MM.1S (cell line): ENCODE data around the gene VAC14.

Source experiments
- DNase-seq: peaks from one replicate; pipeline ENCODE4 v3.0.0-alpha.2; 2015
- H2AFZ ChIP-seq: fragments of 300-600 bp; sonication (generic); 2 replicates; pipeline ENCODE4 v1.6.0; 2016; ENCODE audit warnings: antibody characterized with exemption, low read length
- H3F3A ChIP-seq: fragments of 300-600 bp; sonication (generic); 2 replicates; pipeline ENCODE4 v1.6.1; 2016; ENCODE audit warnings: mild to moderate bottlenecking, antibody characterized with exemption, low read length, moderate library complexity, mixed read lengths; ENCODE audit not compliant: insufficient read depth
- H3K27ac ChIP-seq: fragments of 300-600 bp; sonication (generic); 2 replicates; pipeline ENCODE4 v1.5.1; 2016; ENCODE audit warnings: mild to moderate bottlenecking, low read length
- H3K27me3 ChIP-seq: fragments of 300-600 bp; sonication (generic); replicated peaks from 2 replicates; pipeline ENCODE4 v1.6.0; 2016; ENCODE audit warnings: low read length; ENCODE audit not compliant: insufficient read depth
- H3K36me3 ChIP-seq: fragments of 300-600 bp; sonication (generic); replicated peaks from 2 replicates; pipeline ENCODE4 v1.6.1; 2016; ENCODE audit warnings: mild to moderate bottlenecking, low read length, mixed read lengths; ENCODE audit not compliant: insufficient read depth
- H3K4me1 ChIP-seq: fragments of 300-600 bp; sonication (generic); 2 replicates; pipeline ENCODE4 v1.6.1; 2016; ENCODE audit warnings: low read length, mixed read lengths
- H3K4me2 ChIP-seq: fragments of 300-600 bp; sonication (generic); 2 replicates; pipeline ENCODE4 v1.6.0; 2016; ENCODE audit warnings: low read depth, low read length
- H3K4me3 ChIP-seq: fragments of 300-600 bp; sonication (generic); 2 replicates; pipeline ENCODE4 v1.5.1; 2016; ENCODE audit warnings: low read length, mixed read lengths
- H3K79me2 ChIP-seq: fragments of 300-600 bp; sonication (generic); 2 replicates; pipeline ENCODE4 v1.6.1; 2016; ENCODE audit warnings: mixed run types, low read length, mixed read lengths
- H3K9ac ChIP-seq: fragments of 300-600 bp; sonication (generic); 2 replicates; pipeline ENCODE4 v1.6.1; 2016; ENCODE audit warnings: low read length, mixed read lengths
- H3K9me2 ChIP-seq: fragments of 300-600 bp; sonication (generic); replicated peaks from 2 replicates; pipeline ENCODE4 v1.6.1; 2016; ENCODE audit warnings: mild to moderate bottlenecking, low read length, mixed read lengths; ENCODE audit not compliant: insufficient read depth
- H3K9me3 ChIP-seq: fragments of 300-600 bp; sonication (generic); replicated peaks from 2 replicates; pipeline ENCODE4 v1.6.1; 2016; ENCODE audit warnings: mild to moderate bottlenecking, low read length, mixed read lengths; ENCODE audit not compliant: insufficient read depth
- H4K20me1 ChIP-seq: fragments of 300-600 bp; sonication (generic); 2 replicates; pipeline ENCODE4 v1.6.1; 2016; ENCODE audit warnings: mild to moderate bottlenecking, low read length, moderate library complexity, mixed read lengths; ENCODE audit not compliant: insufficient read depth
- CTCF ChIP-seq: fragments of 300-600 bp; sonication (generic); IDR thresholded peaks from 2 replicates; pipeline ENCODE4 v1.5.1; 2016; ENCODE audit warnings: antibody characterized with exemption, low read length, mixed read lengths
- EZH2 ChIP-seq: fragments of 300-600 bp; sonication (generic); optimal IDR thresholded peaks from 2 replicates; pipeline ENCODE3; 2017; ENCODE audit warnings: low read depth, mild to moderate bottlenecking, antibody characterized with exemption, low read length, mixed read lengths
- EZH2phosphoT487 ChIP-seq: fragments of 300-600 bp; sonication (generic); IDR thresholded peaks from 2 replicates; pipeline ENCODE4 v1.6.1; 2018; ENCODE audit warnings: antibody characterized with exemption, low read length

VAC14 gene

GRCh38 chr16:70686376-70687101 lies 114.4 kb downstream of the VAC14 start:
- Histone ChIP-seq H3K27me3 (no peaks in the 10 kb centered on the region; the same call in 1 of the 2 replicates), H4K20me1 (no peaks in the 10 kb centered on the region), H3K9ac (no peak overlapping the region), H3K4me3 (no peak overlapping the region), H3K4me1 (no peaks in the 10 kb centered on the region), H3K9me2 (no peaks in the 10 kb centered on the region), H2AFZ (no peak overlapping the region), H3K27ac (no peak overlapping the region), H3K9me3 (no peaks in the 10 kb centered on the region), H3K4me2 (no peak overlapping the region), H3K79me2 (no peaks in the 10 kb centered on the region), H3F3A (peaks cover 3% of the 10 kb centered on the region; the same call in 1 of the 2 replicates), H3K36me3 (no peaks in the 10 kb centered on the region)
- DNase-seq, result no peak
- TF ChIP-seq CTCF (no peak), EZH2 (no peak), EZH2phosphoT487 (no peak)

GRCh38 chr16:70685938-70686375 lies 115.0 kb downstream of the VAC14 start, which contains the start of gene MTSS2:
TSS of gene MTSS2 (minus strand) at chr16:70686053. CDS start at chr16:70685791, 262 bp downstream.
- H3K27ac ChIP-seq, result no peak within 1 kb of the TSS
- H3K79me2 ChIP-seq, result no peaks in the 10 kb centered on the region
- H3K4me2 ChIP-seq, result peak within 1 kb of the TSS; percentile 59; the same call in 1 of the 2 replicates
- TF ChIP-seq EZH2 (no peak), CTCF (no peak), EZH2phosphoT487 (no peak)
- H3K36me3 ChIP-seq, result no peaks in the 10 kb centered on the region
- H3K4me3 ChIP-seq, result peak within 1 kb of the TSS; percentile 34; the same call in 1 of the 2 replicates
- DNase-seq, result peak; percentile 27
- H3K9me3 ChIP-seq, result no peaks in the 10 kb centered on the region
- H3F3A ChIP-seq, result peaks cover 3% of the 10 kb centered on the region; the same call in 1 of the 2 replicates
- no peak within 1 kb of the TSS for H2AFZ ChIP-seq
- no peaks in the 10 kb centered on the region; the same call in 1 of the 2 replicates for H3K27me3 ChIP-seq
- no peaks in the 10 kb centered on the region for H3K4me1 ChIP-seq
- H3K9ac ChIP-seq, result no peak within 1 kb of the TSS
- no peaks in the 10 kb centered on the region for H4K20me1 ChIP-seq
- H3K9me2 ChIP-seq, result no peaks in the 10 kb centered on the region

DNA sequence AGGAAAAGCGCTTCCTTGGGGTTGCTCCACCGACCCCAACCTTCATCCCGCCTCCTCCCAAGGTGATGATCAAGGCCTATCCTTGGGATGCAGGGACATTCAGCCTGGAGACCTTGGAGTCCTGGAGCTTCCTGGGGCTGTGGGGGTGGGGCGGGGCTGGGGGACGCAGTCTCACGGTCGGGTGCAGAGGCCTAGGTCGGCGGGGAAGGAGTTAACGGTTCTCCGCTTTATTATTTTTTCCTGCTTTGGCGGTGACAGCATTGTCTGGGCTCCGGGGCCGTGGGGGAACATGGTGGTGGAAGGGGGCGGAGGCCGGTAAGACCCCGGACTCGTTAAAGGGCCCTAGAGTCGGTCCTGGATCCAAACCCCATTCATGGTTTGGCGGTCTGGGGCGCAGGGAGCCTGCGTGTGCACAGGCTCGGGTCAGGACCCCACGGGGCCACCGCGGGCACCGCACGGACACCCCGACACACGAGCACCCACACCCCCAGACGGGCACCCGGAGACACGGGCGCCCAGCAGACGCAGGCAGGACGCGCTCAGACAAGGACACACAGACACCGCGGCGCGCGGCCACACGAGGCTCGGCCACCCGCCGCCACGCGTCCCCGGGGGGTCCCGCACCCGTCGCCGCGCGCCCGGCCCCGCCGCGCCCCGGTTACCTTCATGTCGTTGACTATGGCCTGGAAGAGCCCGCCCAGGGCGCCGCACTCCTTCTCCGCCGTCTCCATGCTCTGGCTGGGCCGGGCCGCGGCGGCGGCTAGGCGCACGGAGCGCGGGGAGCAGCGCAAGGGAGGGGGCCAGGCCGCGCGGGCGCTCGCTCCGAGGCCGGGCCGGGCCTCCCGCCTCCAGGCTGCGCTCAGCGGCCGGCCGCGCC lies 115.7 kb downstream of the VAC14 start:
- Histone ChIP-seq H3K27ac (no peak overlapping the region), H3K4me3 (peak overlapping the region; percentile 34; the same call in 1 of the 2 replicates), H3K9ac (no peak overlapping the region)

More for the DNA sequence above, 115.7 kb downstream of the VAC14 start:
- Histone ChIP-seq H3K27me3 (no peaks in the 10 kb centered on the region; the same call in 1 of the 2 replicates), H4K20me1 (no peaks in the 10 kb centered on the region), H2AFZ (no peak overlapping the region), H3K79me2 (no peaks in the 10 kb centered on the region), H3K9me2 (no peaks in the 10 kb centered on the region), H3F3A (peaks cover 3% of the 10 kb centered on the region; the same call in 1 of the 2 replicates), H3K9me3 (no peaks in the 10 kb centered on the region), H3K4me2 (peak overlapping the region; percentile 59; the same call in 1 of the 2 replicates), H3K36me3 (no peaks in the 10 kb centered on the region), H3K4me1 (no peaks in the 10 kb centered on the region)
- TF ChIP-seq EZH2phosphoT487 (no peak), EZH2 (no peak), CTCF (no peak)
- DNase-seq, result no peak
